ELR (cell line): ENCODE results near the gene COL28A1.
A peak's percentile ranks its signal among the peaks of the same experiment; 100 is the strongest.
"Not testable (repeated sequence)": the region's sequence is repeated elsewhere in the genome, so short reads cannot be mapped to it uniquely, and the experiment has no call there.

Source experiments
- DNase-seq: peaks from one replicate; pipeline ENCODE4 v3.0.0-alpha.2; 2015; ENCODE audit warnings: low read depth

COL28A1 gene

DNA sequence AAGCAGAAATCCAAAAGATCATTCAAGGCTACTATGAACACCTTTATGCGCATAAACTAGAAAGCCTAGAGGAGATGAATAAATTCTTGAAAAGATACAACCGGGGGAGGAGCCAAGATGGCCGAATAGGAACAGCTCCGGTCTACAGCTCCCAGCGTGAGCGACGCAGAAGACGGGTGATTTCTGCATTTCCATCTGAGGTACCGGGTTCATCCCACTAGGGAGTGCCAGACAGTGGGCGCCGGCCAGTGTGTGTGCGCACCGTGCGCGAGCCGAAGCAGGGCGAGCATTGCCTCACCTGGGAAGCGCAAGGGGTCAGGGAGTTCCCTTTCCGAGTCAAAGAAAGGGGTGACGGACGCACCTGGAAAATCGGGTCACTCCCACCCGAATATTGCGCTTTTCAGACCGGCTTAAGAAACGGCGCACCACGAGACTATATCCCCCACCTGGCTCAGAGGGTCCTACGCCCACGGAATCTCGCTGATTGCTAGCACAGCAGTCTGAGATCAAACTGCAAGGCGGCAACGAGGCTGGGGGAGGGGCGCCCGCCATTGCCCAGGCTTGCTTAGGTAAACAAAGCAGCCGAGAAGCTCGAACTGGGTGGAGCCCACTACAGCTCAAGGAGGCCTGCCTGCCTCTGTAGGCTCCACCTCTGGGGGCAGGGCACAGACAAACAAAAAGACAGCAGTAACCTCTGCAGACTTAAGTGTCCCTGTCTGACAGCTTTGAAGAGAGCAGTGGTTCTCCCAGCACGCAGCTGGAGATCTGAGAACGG is 70.5 kb downstream of the COL28A1 start:
- DNase-seq, result not testable (repeated sequence)

DNA sequence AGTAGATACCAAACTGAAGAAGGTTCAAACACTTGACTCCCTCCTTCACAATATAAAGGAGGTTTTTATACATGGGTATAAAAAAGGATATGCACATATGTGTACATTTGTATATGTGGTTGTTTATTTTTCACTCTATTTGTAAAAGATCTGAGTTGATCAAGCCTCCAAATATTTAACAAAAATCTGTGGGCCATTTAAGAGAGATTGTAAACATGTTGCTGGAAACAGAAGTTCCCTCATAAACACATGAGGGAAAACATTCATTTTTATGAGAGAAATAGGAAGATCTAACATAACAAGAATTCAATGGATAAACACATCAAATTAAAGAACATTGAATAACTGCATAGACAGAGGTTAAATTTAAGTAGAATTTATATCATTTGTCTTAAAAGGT is 81.7 kb downstream of the COL28A1 start:
- no peak for DNase-seq

DNA sequence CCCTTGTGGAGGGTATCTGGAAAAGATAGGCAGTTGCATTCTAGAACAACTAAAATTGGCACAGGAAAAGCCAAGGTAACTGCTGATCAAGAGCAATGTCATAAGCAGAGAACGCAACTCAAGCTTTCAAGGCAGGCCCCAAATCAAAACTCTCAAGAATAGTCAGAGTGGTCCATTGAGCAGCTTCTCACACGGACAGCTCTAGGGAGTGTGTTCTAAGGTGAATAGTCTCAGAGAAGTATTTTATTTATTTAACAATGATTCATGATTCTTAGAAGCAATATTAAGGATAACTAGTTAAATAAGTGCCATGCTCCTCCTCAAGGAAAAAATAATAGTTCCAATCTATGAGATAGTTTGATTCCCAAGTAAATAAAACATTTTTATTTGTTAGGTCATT is 83.0 kb downstream of the COL28A1 start:
- DNase-seq, result no peak

DNA sequence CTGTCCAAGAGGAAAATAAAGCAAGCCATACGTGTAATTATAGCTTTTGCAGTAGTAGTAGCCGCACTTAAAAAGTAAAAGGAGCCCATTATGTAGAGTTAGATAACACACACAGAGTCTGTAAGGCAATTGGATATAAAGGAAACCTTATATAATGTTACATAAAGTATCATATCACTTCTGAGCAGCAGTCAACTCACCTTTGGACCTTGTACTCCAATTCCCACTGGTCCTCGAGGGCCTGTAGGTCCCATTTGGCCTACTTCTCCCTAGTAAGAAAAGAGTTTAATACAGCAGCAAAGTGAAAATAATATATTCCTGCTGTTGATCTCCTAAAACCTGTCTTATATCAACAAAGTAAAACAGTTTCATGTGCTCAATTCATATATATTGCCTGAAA is 83.6 kb downstream of the COL28A1 start:
- no peak for DNase-seq

DNA sequence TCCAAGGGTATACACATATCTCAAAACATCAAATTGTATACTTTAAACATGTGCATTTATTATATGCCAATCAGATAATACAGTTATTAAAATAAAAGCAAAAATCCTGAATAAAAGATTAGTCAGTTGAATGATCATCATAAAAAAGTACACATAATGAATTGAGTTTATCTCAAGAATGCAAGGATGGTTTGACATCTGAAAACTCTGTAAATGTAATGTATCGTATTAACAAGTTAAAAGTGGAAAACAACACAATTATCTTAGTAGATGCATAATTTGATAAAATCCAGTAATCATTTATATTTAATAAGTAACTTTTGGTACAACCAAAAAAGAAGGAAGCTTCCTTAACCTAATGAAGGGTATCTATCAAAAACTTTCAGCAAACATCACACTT is 86.6 kb downstream of the COL28A1 start:
- no peak for DNase-seq

DNA sequence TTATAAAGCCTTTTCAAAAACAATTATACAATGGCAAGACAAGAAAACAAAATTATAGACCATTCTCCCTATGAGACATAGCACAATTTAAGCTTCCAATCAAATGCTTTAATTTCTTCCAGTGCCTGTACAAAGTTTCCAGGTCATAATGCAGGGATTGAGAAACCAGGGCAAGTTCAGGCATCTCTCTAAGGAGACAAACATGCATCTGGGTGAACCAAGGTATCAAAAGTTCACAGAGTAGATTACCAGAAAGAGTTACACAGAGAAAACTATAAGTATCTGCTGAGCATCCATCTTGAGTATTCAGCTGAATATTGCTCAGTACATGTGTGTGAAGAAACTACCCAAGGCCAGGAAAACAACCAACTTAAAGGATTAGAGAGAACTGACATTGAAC is 89.1 kb downstream of the COL28A1 start:
- no peak for DNase-seq

DNA sequence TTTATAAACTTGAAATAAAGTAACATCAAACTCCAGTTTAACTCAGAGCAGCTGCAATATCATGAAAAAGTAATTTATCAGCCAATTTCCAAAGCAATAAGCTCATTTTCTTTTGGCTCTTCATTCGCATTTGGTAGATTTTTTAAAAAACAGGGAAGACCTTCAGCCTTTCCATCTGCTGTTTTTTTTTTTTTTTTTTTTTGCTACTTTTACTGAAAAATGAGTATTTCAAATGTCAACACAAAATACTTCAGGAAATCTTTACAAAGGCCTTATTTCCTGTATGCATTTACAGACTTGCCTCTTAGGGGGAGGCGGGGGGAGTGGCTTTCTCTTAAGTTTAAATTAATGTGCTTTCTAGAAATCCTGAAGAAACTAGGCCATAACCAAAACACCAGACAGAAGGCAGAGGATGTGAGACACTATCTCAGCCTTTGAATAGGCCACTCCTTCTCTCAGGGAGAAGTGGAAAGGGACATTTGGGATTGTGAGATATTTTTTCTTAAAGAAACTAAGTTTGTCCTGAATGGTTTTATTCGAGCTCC is 91.8 kb downstream of the COL28A1 start:
- DNase-seq, result no peak

DNA sequence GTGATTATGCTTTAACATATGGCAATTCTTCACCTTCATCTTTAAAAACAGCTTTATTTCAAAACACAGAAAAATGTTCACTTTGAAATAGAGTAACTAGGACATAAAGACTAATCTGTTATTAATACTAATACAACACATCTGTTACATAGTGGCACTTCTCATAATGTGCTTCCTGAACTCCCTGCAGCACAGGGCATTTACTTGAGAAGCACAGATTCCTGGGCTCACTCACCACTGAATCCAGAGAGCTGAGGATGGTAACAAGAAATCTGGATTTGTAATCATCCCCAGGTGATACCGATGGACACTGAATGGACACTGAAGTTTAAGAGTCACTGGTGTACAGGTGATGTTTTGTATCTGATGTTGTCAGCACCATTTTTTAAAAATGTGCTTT is 96.1 kb downstream of the COL28A1 start:
- DNase-seq, result peak; percentile 20

DNA sequence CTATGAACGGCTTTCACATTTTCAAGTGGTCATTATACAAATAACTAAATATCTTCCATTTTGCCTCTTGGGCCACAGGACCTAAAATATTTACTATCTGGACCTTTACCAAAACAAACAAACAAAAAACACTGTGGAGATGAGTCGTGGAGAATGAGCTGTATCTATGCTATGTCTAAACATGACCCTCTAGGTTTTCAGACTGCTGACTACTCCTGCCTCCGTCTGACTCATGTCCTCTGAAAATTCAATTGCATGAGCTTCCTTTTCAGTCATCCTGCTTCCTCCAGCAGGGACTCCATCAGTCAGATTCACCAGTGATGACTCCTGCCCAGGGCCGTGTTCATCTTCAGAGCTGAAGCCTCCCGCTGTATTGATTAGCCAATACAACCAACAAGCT is 96.8 kb downstream of the COL28A1 start:
- peak; percentile 100 for DNase-seq

DNA sequence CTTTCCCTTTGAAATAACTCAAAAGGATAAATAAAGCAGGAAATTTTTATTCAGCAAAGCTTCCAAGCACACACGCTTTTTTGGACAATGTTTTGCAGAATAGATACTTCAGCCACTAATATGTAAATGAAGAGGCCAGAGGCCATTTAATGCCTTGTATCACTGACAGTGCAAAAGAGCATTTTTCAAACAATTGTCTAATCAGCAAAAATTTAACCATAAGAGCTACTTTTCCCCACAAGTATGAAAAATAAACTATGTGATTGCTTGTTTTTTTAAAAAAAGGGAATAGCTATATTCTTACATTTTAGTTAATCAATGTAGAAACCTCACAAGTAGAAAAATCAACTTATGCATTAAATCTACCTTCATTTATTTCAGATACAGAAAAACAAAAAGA is 99.7 kb downstream of the COL28A1 start:
- DNase-seq, result no peak

DNA sequence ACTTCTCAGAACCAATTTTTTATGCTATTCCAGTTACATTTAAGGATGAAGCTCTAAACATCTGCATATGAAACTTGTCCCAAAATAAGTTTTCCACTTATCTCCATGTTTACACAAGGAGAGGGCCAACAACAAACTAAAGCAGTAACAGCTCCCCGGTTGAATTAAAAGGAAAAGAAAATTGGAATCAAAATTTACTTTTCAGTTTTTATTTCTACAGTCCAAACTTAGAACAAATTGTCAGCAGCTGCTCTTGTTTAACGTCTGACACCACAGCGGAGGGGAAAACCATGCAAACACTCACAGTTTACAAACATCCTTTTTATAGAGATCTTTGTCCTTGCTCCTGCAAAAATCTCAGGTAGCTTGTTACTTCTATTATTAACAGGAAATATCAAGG is 101.3 kb downstream of the COL28A1 start:
- DNase-seq, result no peak

DNA sequence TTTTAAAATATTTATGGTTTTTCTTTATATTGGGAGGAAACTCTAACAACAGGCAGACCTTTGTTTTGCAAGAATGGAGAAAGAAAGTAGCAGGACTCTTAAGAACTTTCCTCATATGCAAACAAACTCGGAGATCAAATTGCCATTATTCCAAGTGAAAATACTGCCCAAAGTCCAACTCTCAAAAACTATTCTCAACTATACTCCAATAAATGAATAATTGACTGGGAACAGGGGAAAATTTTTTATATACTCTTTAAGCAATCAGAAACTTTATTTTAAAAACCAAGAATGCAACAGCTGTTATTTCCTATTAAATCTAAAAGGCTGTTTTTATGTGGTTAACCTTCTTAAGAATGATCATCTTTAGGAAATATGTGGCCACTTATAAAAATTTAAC is 101.9 kb downstream of the COL28A1 start:
- DNase-seq, result no peak

DNA sequence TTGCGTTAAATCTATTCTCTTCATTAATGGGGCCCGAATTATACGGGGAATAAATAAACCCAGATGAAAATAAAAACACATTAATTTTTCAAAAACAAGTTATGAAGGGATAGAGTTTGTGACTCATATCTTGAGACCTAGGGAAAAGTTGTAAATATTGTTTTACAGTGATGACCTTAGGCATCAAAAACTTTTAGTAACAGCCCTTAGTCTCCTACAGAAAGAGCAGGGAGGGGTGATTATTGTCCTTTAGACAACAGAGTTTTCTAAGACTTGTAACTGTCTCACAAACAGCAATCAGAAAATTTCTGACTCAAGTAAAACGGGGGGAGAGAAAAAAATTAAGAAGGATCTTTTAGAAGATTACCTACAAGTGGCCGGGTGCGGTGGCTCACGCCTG is 102.7 kb downstream of the COL28A1 start:
- no peak for DNase-seq

DNA sequence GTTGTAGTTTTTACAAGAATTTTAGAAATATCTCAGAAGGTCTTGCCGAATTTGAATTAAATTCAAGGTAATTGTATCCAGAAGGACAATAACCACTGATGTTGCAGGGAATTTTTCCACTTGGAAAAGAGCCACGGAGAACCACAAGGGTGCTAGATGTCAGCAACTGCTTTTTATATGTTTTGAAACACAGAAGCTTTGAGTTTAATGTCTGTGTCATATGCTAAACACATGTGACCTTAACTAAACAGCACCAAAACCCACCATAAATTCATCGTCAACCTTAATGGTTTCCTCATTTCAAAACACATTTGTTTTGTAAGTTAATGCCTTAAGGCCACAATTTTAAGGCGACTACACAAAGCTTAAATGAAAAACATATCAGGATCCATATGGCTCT is 106.9 kb downstream of the COL28A1 start:
- peak; percentile 40 for DNase-seq

DNA sequence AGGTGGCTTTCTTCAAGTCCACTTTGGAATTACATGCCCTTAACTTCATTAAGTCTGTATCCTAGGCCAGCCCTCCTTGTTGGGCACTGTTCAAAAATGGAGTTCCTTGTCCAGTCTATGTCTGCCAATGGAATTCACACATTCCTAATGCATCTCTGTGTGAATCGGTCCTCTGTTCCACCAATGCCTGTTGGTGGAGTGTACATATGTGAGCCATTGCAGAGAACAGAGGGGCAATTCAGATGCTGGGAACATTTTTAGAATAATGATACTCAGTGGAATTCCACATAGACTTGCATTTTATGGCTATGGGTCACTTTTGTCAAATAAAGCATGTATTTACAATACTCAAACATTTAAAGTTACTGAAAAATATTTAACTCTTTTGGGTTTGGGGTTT is 108.3 kb downstream of the COL28A1 start:
- DNase-seq, result no peak

DNA sequence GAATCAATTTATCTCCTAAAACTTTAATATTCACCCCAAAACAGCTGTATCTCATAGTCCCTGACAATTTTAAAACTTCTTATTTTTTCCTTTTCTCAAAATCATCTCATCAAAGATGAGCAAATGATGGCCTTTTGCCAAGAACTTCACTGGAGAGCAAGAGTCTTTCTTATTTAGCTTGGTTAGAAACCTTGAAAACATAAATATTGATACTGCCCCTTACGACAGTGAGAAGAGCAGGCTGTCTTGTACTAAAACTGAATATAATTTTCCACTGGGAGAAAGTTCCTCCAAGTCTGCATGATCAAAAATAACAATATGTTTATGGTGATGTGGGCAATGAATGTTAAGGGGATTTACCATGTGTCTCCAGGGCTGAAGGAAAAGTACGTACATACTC is 109.0 kb downstream of the COL28A1 start:
- DNase-seq, result no peak

DNA sequence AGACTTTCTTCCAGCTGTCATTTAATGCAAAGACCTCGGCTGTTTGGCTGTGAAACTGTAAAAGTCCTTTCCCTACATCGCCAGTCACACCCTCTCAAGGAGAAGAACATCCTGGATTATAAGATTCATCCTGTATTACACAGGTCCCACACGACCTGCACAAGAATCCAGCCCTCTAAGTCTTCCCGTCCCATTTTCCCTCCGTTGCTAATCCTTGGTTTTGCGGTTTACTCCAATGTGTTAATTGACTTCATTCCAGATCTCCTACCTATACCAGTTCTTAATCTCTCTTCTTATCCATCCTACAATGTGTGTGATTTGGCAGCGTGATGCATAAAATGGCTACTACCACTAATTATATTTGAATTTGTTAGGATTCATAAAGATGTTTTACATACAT is 110.4 kb downstream of the COL28A1 start:
- DNase-seq, result no peak

DNA sequence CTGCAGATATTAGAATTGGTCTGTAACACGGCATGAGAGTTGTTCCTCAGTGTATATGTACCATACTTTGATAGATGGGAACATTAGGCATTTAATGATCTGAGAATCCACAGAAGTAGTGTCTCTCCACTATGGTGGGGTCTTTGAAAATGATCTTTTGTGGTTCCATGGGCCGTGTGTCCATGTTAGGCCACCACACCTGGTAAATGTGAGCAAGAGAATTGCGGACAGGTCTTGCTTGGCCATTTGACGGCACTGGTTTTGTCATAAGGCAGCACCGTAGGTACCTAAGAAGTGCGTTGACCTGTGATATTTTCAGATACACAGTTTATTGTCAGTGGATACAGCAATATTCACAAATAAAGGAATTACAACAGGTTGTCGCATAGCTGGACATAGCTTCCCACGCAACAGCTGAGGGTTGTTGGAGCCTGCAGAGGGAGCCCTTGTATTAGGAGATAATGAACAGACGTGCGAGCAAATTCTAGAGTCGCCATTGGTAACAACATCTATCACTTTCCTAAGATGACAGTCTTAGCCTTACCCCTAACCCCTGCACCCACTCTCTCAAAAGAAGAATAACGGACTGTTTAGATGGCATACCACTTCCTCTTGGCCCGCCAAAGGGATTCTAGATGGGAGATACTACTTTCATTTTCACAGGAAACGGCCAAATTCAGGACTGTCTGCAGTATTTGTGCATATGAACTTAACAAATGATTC is 111.4 kb downstream of the COL28A1 start:
- peak; percentile 86 for DNase-seq

DNA sequence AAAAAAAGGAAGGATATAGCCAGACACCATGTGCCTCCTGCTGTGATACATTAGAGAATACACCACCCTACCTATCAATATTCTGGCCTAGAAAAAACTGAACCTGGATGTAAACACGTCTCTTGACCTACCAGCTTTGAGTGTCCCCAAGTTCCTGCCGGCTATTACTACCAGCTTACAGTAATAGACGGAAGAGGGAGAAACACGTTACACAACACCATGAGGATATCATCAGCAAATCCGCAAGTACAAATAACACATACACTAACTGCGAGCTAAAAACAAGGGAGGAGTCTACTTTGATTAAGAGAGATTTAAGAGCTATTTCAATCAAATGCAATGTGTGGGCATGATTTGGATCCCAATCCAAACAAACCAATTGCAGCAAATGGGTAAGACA is 113.0 kb downstream of the COL28A1 start:
- DNase-seq, result no peak

DNA sequence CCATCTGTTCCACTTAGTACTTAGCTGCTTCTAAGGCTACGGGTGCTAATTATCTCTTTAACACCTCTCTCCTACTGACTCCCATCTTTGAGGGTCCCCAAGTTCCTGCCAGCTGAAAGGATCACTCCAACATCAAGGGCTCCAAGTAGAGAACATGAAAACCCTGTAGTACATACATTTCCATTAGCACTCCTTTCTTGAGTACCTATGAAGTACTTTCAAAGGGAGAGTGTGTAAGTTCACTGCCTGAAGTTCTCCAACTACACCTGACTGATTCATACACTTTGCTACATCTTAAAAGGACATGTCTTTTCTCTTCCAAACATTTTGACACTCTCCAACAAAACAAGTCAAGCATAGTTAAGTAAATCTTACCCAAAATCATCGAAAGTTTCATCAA is 113.8 kb downstream of the COL28A1 start:
- DNase-seq, result no peak

DNA sequence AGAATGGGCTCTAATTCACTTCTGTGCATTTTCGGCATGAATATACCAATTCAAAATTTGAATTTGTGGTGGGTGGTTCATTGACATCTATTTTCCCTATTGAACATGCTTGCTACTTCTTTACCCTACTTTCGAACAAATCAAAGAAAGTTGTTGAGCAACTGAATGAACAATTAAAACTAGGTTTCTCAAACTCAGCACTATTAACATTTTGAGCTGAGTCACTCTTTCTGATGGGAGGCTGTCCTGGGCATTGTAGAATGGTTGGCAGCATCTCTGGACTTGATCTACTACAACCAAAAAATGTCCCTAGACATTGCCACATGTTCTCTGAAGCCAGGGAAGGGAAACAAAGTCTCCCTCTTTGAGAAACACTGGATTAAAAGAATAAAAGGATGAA is 116.7 kb downstream of the COL28A1 start:
- DNase-seq, result no peak

DNA sequence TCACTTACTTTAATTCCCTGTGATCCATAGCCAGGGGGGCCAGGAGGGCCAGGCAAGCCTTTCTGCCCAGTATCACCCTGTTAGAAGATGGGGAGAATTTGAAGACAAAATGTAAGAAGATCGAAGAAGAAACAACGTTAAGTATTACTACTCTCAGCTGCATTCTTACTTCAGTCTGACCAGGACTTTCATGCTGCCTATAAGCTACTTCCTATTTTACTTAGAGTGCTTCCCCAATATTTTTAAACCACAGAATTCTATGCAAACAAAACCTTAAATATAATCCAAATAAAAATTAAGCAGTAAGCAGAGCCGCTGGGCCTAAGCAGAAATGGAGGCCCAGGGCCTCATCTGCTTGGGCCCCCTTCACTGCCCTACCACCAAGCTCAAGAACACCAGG is 117.8 kb downstream of the COL28A1 start:
- no peak for DNase-seq

DNA sequence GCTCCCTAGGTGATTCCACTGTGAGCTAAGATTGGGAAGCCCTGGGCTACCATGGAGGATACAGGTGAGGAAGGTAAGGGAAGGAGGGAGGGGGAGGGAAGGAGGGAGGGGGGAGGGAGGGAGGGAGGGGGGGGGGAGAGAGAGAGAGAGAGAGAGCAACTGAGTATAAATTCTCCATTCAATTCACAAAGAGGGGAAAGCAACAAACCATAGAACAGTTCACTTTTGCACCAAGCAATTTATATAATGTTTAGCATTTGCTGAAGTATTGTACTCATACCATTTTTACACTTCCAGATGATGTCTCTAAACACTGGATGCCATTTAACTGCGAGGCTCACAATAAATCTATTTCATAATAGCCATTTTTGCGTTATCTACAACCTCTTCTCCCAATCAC is 118.3 kb downstream of the COL28A1 start:
- no peak for DNase-seq
